Measurements from ENCODE around the gene ZNF484. TPM values are rescaled to one million over a fixed set of nuclear protein-coding genes. Genes with fewer than 3 reads are reported as not detected.
"Not testable (repeated sequence)": the region's sequence is repeated elsewhere in the genome, so short reads cannot be mapped to it uniquely, and the experiment has no call there.

Gene ZNF484
- total RNA-seq, 1 donor from 2014 or later, result 4.5 TPM

DNA sequence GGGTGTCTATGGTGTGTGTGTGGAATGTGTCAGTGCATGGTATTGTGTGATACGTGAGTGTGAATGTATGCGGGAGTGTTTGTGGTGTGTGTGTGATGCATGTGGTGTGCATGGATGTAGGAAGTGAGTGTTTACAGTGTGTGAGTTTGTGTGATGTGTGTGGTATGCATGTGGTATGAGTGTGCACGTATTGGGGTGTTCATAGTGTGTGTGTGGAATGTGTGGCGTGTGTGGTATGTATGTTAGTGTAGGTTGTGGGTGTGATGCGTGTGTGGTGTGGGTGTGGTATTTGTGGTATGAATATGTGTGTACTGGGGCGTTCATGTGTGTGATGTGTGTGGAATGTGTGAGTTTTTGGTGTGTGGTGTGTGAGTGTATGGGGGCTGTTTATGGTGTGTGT lies 73.1 kb downstream of the ZNF484 start:
- ATAC-seq, result no peak
- intact Hi-C loops (cut with micrococcal nuclease), result no loop called here
- DNase-seq, result no peak

GRCh38 chr9:92798358-92798757 lies 79.5 kb downstream of the ZNF484 start:
- DNase-seq, result no peak
- intact Hi-C loops (cut with micrococcal nuclease), result no loop called here
- ATAC-seq, result no peak

DNA sequence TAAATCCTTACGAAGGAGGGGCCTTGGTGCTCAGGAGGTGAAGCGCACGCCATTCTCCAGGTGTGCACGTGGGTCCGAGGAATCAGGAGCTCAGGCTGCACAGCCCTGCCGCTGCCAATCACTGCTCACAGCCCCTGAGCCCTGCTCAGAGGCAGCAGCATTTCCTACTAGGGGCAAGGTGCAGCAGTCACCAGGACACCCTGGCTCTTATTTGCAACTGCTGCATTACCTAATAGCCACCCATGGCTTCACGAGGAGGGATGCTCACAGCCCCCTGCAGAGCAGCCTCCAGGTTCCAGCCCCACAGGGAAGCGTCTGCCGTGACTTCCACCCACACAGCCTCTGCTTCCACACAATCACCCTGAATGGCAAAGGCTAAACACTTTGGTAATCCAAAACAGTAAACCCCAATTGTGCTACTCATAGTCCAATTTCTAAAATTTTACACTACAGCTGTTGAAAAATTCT lies 81.5 kb downstream of the ZNF484 start:
- ATAC-seq, result not testable (repeated sequence)

GRCh38 chr9:92795598-92796336 lies 82.1 kb downstream of the ZNF484 start:
- intact Hi-C loops (cut with micrococcal nuclease), result no loop called here
- DNase-seq (no peak), ATAC-seq (no peak)

More for the DNA sequence above, 81.5 kb downstream of the ZNF484 start:
- DNase-seq; intact Hi-C loops (cut with micrococcal nuclease): not testable (repeated sequence)

Other genes starting within 250 kb of the ZNF484 start
- gene IPPK, start 207.9 kb downstream of the ZNF484 start, total RNA-seq, result 7.6 TPM
- 39.2 TPM for gene BICD2, start 113.2 kb downstream of the ZNF484 start, total RNA-seq
- gene FGD3, start 69.5 kb upstream of the ZNF484 start, total RNA-seq, result 3.2 TPM
- gene SUSD3, start 180.7 kb upstream of the ZNF484 start, total RNA-seq, result 0.87 TPM
- 22.4 TPM for gene CARD19, start 218.2 kb upstream of the ZNF484 start, total RNA-seq